HEK293 (cell line): ENCODE measurements around the gene CNIH3.

Experiments used
- KLF9 ChIP-seq: fragments of 450-650 bp; formaldehyde crosslinking; IDR thresholded peaks from 2 replicates; pipeline ENCODE4 v1.5.1; 2016; ENCODE audit warnings: missing biosample characterization, missing genetic modification characterization, low read depth
- ZNF121 ChIP-seq: fragments of 450-650 bp; formaldehyde crosslinking; IDR thresholded peaks from 2 replicates; pipeline ENCODE4 v1.5.1; 2016; ENCODE audit warnings: missing biosample characterization, missing genetic modification characterization
- TF ChIP-seq, protein P1 (sequence below): fragments of 450-650 bp; formaldehyde crosslinking; IDR thresholded peaks from 2 replicates; pipeline ENCODE4 v1.5.1; 2016; ENCODE audit warnings: missing biosample characterization, missing genetic modification characterization, low read depth
- TF ChIP-seq, protein P2 (sequence below): fragments of 450-650 bp; formaldehyde crosslinking; IDR thresholded peaks from 2 replicates; pipeline ENCODE4 v1.5.1; 2016; ENCODE audit warnings: missing biosample characterization, missing genetic modification characterization
- TF ChIP-seq, protein P3 (sequence below): fragments of 450-650 bp; formaldehyde crosslinking; IDR thresholded peaks from 2 replicates; pipeline ENCODE4 v1.5.1; 2016; ENCODE audit warnings: missing biosample characterization, missing genetic modification characterization

DNA sequence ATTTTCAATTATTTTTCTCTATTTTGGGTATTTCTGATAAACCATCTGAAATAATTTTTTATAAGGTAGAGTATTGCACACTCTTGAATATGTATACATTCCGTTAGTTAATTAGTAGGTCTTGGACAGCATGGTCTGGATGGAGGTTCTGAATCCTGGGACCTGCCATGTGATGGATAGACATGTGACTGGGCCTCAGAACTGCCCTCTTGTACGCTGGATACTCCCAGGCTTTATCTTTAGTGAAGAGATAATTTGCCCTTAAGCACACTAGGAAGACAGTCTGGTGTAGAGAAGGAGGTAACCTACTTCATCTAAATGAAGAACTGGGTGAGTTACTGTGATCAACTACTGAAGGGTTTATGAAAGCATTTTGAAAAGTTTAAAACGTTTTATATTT lies 48.9 kb downstream of the CNIH3 start:
- TF ChIP-seq KLF9 (no peak), ZNF121 (tag by site-specific recombination) (no peak)
- TF ChIP-seq, protein P1, sequence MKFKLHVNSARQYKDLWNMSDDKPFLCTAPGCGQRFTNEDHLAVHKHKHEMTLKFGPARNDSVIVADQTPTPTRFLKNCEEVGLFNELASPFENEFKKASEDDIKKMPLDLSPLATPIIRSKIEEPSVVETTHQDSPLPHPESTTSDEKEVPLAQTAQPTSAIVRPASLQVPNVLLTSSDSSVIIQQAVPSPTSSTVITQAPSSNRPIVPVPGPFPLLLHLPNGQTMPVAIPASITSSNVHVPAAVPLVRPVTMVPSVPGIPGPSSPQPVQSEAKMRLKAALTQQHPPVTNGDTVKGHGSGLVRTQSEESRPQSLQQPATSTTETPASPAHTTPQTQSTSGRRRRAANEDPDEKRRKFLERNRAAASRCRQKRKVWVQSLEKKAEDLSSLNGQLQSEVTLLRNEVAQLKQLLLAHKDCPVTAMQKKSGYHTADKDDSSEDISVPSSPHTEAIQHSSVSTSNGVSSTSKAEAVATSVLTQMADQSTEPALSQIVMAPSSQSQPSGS (tag by site-specific recombination) = no peak
- TF ChIP-seq, protein P2, sequence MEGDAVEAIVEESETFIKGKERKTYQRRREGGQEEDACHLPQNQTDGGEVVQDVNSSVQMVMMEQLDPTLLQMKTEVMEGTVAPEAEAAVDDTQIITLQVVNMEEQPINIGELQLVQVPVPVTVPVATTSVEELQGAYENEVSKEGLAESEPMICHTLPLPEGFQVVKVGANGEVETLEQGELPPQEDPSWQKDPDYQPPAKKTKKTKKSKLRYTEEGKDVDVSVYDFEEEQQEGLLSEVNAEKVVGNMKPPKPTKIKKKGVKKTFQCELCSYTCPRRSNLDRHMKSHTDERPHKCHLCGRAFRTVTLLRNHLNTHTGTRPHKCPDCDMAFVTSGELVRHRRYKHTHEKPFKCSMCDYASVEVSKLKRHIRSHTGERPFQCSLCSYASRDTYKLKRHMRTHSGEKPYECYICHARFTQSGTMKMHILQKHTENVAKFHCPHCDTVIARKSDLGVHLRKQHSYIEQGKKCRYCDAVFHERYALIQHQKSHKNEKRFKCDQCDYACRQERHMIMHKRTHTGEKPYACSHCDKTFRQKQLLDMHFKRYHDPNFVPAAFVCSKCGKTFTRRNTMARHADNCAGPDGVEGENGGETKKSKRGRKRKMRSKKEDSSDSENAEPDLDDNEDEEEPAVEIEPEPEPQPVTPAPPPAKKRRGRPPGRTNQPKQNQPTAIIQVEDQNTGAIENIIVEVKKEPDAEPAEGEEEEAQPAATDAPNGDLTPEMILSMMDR (tag by site-specific recombination) = no peak
- TF ChIP-seq, protein P3, sequence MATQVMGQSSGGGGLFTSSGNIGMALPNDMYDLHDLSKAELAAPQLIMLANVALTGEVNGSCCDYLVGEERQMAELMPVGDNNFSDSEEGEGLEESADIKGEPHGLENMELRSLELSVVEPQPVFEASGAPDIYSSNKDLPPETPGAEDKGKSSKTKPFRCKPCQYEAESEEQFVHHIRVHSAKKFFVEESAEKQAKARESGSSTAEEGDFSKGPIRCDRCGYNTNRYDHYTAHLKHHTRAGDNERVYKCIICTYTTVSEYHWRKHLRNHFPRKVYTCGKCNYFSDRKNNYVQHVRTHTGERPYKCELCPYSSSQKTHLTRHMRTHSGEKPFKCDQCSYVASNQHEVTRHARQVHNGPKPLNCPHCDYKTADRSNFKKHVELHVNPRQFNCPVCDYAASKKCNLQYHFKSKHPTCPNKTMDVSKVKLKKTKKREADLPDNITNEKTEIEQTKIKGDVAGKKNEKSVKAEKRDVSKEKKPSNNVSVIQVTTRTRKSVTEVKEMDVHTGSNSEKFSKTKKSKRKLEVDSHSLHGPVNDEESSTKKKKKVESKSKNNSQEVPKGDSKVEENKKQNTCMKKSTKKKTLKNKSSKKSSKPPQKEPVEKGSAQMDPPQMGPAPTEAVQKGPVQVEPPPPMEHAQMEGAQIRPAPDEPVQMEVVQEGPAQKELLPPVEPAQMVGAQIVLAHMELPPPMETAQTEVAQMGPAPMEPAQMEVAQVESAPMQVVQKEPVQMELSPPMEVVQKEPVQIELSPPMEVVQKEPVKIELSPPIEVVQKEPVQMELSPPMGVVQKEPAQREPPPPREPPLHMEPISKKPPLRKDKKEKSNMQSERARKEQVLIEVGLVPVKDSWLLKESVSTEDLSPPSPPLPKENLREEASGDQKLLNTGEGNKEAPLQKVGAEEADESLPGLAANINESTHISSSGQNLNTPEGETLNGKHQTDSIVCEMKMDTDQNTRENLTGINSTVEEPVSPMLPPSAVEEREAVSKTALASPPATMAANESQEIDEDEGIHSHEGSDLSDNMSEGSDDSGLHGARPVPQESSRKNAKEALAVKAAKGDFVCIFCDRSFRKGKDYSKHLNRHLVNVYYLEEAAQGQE (tag by site-specific recombination) = no peak
